ENCODE results near the gene DLGAP1. TPM values are rescaled to one million over a fixed set of nuclear protein-coding genes. Genes with fewer than 3 reads are reported as not detected.

Gene DLGAP1
- polyA plus RNA-seq, 1 experiment = 0.09 TPM

DNA sequence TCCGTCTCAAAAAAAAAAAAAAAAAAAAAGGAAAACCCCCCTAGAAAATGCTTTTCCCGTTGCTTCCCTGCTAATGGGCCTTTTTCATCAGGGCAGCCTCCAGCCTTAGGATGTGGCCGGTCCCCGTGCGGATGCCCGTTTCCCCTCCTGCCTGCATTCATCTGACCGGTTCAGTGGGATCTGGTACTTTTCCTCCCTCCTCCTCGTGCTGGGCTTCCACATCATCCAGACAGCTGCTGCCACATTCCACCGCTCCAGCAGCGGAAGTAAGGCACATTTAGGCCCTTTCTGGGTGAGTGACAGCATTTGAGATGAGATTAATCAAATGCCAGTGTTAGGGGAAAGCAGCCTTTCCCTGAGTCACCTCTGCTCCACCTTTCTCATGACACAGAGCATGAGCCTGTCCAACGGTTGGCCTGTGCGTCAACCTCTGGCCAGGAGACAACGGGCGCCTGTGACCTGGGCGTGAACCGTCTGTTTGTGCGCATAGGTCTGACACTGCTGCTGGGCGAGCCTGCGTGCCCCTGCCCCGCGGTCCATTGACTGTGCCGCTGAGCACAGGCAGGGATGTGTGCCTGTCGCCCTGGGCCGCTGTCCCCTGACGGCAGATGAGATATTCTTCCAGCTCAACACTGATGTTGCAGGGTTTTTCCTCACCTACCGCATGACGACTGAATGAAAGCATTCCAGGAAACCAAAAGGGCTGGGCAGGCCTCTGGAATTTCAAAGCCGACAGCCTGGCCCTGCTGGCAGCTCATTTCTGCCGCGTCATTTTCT is 831.1 kb downstream of the DLGAP1 start:
- no peaks in the 10 kb centered on the region for H3K9me3 ChIP-seq (ENCODE audit: control insufficient read depth, insufficient read depth, low read length)
- TF ChIP-seq, protein P1, sequence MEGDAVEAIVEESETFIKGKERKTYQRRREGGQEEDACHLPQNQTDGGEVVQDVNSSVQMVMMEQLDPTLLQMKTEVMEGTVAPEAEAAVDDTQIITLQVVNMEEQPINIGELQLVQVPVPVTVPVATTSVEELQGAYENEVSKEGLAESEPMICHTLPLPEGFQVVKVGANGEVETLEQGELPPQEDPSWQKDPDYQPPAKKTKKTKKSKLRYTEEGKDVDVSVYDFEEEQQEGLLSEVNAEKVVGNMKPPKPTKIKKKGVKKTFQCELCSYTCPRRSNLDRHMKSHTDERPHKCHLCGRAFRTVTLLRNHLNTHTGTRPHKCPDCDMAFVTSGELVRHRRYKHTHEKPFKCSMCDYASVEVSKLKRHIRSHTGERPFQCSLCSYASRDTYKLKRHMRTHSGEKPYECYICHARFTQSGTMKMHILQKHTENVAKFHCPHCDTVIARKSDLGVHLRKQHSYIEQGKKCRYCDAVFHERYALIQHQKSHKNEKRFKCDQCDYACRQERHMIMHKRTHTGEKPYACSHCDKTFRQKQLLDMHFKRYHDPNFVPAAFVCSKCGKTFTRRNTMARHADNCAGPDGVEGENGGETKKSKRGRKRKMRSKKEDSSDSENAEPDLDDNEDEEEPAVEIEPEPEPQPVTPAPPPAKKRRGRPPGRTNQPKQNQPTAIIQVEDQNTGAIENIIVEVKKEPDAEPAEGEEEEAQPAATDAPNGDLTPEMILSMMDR (IDR thresholded peaks at IDR 0.05; ENCODE audit: low read depth, low read length) = no peak
- ChIA-PET CTCF (interaction anchor here (0.6 to 1.4 kb wide), 4 partner anchors 26 to 171 kb away, joined by 3 to 6 read pairs (median 4); no protein-coding TSS in a partner anchor), POLR2A (interaction anchor here (0.6 to 3.7 kb wide), 14 partner anchors 18 to 735 kb away, joined by 4 to 28 read pairs (median 9); no protein-coding TSS in a partner anchor)
- peak; percentile 91 for DNase-seq (ENCODE audit: low read depth, low spot score)
- H3K4me3 ChIP-seq (ENCODE audit: low read depth, low read length) = peak overlapping the region; percentile 51
- peak overlapping the region; percentile 100 for H3K27ac ChIP-seq (ENCODE audit: low read depth, low read length)
- H3K27me3 ChIP-seq (ENCODE audit: control insufficient read depth, insufficient read depth, low read length) = no peaks in the 10 kb centered on the region

DNA sequence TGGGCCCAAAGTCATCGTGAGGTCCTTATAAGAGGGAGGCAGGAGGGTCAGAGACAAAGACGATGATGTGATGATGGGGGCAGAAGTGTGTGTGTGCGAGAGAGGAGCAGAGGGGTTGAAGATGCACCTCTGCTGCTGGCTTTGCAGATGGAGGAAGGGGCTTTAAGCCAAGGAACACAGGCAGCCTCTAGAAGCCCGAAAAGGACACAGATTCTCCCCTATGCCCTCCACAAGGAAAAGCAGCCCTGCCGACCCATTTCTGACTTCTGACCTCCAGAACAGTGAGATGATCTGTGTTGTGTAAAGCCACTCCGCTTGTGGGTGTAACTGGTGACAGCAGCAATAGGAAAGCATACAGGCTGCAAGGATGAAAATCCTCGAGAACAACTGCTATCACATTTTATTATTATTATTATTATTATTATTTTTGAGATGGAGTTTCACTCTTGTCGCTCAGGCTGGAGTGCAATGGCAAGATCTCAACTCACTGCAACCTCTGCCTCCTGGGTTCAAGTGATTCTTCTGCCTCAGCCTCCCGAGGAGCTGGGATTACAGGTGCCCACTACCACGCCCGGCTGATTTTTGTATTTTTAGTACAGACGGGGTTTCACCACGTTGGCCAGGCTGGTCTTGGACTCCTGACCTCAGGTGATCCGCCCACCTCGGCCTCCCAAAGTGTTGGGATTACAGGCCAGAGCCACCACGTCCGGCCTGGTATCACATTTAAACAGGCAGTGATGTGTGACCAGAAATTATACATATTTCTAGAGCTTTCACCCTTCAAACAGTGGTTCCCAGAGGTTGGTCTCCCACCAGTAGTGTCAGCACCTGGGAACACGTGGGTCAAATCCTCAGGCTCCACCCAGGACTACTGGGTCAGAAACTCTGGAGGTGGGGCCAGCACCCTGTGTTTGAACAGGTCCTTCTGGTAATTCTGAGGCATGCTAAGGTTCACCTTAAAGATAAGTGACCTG is 834.7 kb downstream of the DLGAP1 start:
- Histone ChIP-seq H3K27me3 (ENCODE audit: control insufficient read depth, insufficient read depth, low read length) (no peaks in the 10 kb centered on the region), H3K4me3 (ENCODE audit: low read depth, low read length) (no peak overlapping the region), H3K9me3 (ENCODE audit: control insufficient read depth, insufficient read depth, low read length) (no peaks in the 10 kb centered on the region), H3K27ac (ENCODE audit: low read depth, low read length) (no peak overlapping the region)
- TF ChIP-seq, protein P1 (IDR thresholded peaks at IDR 0.05; ENCODE audit: low read depth, low read length) = no peak
- no peak for DNase-seq (ENCODE audit: low read depth, low spot score)
- ChIA-PET POLR2A (no interaction called here), CTCF (interaction anchor here (0.8 to 2.3 kb wide), 2 partner anchors 26 to 165 kb away, joined by 4 to 13 read pairs; no protein-coding TSS in a partner anchor)

DNA sequence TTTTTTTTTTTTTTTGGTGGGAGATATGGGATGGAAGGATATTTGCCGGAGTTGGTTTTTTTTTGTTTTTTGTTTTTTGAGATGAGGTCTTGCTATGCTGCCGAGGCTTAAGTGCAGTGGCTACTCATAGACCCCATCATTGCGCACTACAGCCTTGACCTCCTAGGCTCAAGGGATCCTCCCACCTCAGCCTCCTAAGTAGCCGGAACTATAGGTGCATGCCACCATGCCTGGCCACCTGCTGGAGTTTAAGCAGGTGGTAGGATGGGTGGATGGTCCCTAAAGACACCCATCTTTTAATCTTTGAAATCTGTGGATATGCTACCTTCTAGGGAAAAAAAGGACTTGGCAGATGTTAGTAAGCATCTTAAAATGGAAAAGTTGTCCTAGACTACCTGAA is 835.4 kb downstream of the DLGAP1 start:
- Histone ChIP-seq H3K9me3 (ENCODE audit: control insufficient read depth, insufficient read depth, low read length) (no peaks in the 10 kb centered on the region), H3K4me3 (ENCODE audit: low read depth, low read length) (no peak overlapping the region), H3K27me3 (ENCODE audit: control insufficient read depth, insufficient read depth, low read length) (no peaks in the 10 kb centered on the region), H3K27ac (ENCODE audit: low read depth, low read length) (no peak overlapping the region)
- ChIA-PET POLR2A (no interaction called here), CTCF (no interaction called here)
- no peak for DNase-seq (ENCODE audit: low read depth, low spot score)
- TF ChIP-seq, protein P1 (IDR thresholded peaks at IDR 0.05; ENCODE audit: low read depth, low read length) = no peak

DNA sequence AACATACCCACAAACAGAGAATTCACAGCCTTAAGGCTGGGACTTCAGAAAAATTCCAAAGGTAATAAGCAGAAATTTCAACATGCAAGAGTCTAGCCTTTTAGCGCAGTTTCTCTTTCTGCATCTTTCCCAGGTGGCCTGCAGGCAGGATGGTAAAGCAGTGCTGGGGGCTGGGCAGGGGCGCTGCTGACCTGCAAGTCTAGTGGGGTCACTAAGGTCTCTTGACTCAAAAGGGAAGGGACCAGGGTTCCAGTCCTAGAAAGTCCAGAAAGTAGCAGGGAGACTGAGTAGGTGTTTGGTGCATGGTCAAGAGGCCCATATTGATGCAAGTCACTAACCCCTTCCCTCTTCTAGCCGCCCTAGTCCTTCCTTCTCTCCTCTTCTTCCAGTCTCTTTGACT is 835.9 kb downstream of the DLGAP1 start:
- Histone ChIP-seq H3K27me3 (ENCODE audit: control insufficient read depth, insufficient read depth, low read length) (no peaks in the 10 kb centered on the region), H3K9me3 (ENCODE audit: control insufficient read depth, insufficient read depth, low read length) (no peaks in the 10 kb centered on the region), H3K4me3 (ENCODE audit: low read depth, low read length) (no peak overlapping the region), H3K27ac (ENCODE audit: low read depth, low read length) (no peak overlapping the region)
- POLR2A ChIA-PET = no interaction called here
- CTCF ChIA-PET = interaction anchor here (0.9 kb wide), 1 partner anchor 376 kb away, joined by 3 read pairs; no protein-coding TSS in a partner anchor
- no peak for DNase-seq (ENCODE audit: low read depth, low spot score)
- TF ChIP-seq, protein P1 (IDR thresholded peaks at IDR 0.05; ENCODE audit: low read depth, low read length) = no peak

Data from AG04450 (cell line).